Muscle layer of duodenum (tissue), 2 donors: Measurements from ENCODE around the gene KRT36.

Experiments used
- H3K27ac ChIP-seq: one replicate; pipeline ENCODE4 v1.7.0; 2013; ENCODE audit warnings: mild to moderate bottlenecking, low read length
- H3K27me3 ChIP-seq: one replicate; pipeline ENCODE4 v1.7.0; 2013; ENCODE audit warnings: low read depth, mild to moderate bottlenecking, control low read depth, low read length
- H3K36me3 ChIP-seq, 2 donors: one replicate each; pipeline ENCODE4 v1.7.0; 2013; ENCODE audit warnings: low read length in 2 of 2, control low read depth in 1 of 2, mild to moderate bottlenecking in 1 of 2; ENCODE audit not compliant: insufficient read depth in 2 of 2, control insufficient read depth in 1 of 2
- H3K4me1 ChIP-seq, 2 donors: one replicate each; pipeline ENCODE4 v1.7.0; 2013; ENCODE audit warnings: low read length in 2 of 2, mild to moderate bottlenecking in 2 of 2, control low read depth in 1 of 2, moderate library complexity in 1 of 2; ENCODE audit not compliant: insufficient read depth in 2 of 2, control insufficient read depth in 1 of 2
- H3K4me3 ChIP-seq, 2 donors: one replicate each; pipeline ENCODE4 v1.7.0; 2013; ENCODE audit warnings: low read length in 2 of 2, low read depth in 1 of 2, mild to moderate bottlenecking in 1 of 2
- H3K9me3 ChIP-seq, 2 donors: one replicate each; pipeline ENCODE4 v1.7.0; 2013; ENCODE audit warnings: low read length in 2 of 2, control low read depth in 1 of 2, mild to moderate bottlenecking in 1 of 2; ENCODE audit not compliant: control insufficient read depth in 1 of 2
- donor health status: healthy.

KRT36 gene

DNA sequence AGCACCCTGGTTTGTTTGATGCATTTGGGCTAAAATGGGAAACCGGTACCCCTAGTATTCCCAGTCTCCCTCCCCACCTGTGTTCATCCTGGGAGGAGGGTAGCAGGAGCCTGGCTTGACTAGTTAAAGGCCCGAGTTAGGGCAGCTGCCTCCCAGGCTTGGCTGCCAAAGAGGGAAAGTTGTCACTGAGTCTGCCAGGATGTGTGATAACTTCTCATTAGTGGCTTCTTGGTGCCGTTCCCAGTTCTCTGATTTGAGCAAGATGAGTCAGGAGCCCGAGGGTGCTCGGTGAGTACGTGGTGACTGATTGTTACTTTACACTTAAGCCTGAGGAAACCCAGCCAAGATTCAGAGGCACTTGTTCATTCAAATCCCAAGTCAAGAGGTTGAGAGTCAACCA, 25.0 kb downstream of the KRT36 start:
- no peaks in the 10 kb centered on the region for H3K9me3 ChIP-seq
- no peak overlapping the region for H3K27ac ChIP-seq
- no peaks in the 10 kb centered on the region for H3K27me3 ChIP-seq
- peaks cover 7 to 8% of the 10 kb centered on the region in 2 donors for H3K4me1 ChIP-seq
- no peak overlapping the region for H3K4me3 ChIP-seq
- no peaks in the 10 kb centered on the region for H3K36me3 ChIP-seq

DNA sequence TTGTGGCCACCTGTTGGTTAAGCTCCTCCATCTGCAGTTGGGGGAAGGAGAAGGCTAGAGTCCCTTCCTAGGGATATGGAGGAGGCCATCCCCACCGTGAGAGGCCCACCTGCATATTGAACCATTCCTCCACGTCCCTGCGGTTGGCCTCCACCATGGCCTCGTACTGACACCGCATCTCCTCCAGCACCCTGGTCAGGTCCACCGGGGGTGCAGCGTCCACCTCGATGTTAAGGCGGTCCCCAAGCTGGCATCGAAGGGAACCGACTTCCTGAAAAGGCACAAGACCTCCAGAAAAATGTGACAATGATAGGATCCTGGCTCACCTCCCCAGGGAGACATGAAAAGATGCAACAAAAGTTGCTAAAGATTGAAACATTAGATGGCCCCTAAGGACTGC, 25.5 kb downstream of the KRT36 start:
- H3K9me3 ChIP-seq = no peaks in the 10 kb centered on the region
- no peak overlapping the region for H3K27ac ChIP-seq
- H3K36me3 ChIP-seq = no peaks in the 10 kb centered on the region
- peaks cover 7 to 8% of the 10 kb centered on the region in 2 donors for H3K4me1 ChIP-seq
- no peaks in the 10 kb centered on the region for H3K27me3 ChIP-seq
- no peak overlapping the region for H3K4me3 ChIP-seq

DNA sequence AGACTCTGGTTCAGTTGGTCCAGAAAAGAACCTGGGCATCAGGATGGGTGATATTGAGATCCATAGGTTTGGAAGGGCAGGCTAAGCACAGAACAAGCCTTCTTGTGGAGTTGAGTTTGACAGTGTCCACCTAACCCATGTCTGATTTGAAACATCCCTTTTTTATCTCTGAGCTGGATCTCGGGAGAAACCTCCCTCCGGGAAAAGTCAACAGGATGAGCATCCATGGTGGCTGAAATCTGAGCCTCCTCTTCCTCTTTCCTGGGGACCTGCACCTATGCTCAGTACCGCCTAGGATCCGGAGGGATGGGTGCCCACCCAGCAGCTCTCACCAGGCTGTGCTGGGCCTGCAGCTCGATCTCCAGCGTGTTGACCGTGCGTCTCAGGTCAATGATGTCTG, 26.0 kb downstream of the KRT36 start:
- H3K27me3 ChIP-seq = no peaks in the 10 kb centered on the region
- no peak overlapping the region for H3K4me3 ChIP-seq
- H3K36me3 ChIP-seq = no peaks in the 10 kb centered on the region
- no peaks in the 10 kb centered on the region for H3K9me3 ChIP-seq
- peaks cover 7 to 8% of the 10 kb centered on the region in 2 donors for H3K4me1 ChIP-seq
- no peak overlapping the region for H3K27ac ChIP-seq

DNA sequence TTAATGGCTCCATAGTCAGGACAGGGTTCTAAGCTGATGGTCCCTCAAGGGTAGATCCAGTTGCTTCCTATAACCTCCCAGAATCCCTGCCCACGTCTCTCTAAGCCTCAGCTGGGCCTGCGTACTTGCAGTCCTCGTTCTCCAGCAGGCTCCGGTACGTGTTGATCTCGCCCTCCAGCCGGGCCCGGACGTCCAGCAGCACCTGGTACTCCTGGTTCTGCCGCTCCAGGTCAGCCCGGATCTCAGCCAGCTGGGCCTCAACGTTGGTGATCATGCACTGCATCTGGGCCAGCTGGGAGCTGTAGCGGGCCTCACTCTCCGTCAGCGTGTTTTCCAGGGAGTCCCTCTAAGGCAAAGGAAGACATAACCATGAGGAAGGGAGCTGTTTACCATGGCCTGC, 27.0 kb downstream of the KRT36 start:
- H3K4me3 ChIP-seq = no peak overlapping the region
- H3K36me3 ChIP-seq = no peaks in the 10 kb centered on the region
- H3K27ac ChIP-seq = no peak overlapping the region
- H3K27me3 ChIP-seq = no peaks in the 10 kb centered on the region
- peaks cover 7 to 8% of the 10 kb centered on the region in 2 donors for H3K4me1 ChIP-seq
- H3K9me3 ChIP-seq = no peaks in the 10 kb centered on the region

DNA sequence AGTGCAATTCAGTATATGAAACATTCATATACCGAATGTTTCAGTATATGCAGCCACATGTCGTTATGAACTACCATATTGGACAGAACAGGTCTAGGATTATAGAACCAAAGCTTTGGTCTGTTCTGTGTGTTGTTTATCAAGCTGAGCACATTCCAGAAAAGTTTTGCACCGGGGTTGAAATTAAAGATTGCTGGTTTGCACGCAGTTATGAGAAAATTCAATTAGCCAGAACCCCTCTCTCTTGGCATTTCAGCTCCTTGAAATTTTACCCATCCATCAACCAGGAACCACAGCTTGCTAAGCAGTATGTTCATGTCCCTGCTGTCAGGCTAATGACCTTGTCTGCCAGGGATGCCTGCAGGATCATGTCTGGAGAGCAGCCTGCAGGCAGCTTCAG, 32.0 kb downstream of the KRT36 start:
- Histone ChIP-seq H3K4me1 (peaks cover 0 to 5% of the 10 kb centered on the region in 2 donors), H3K9me3 (no peaks in the 10 kb centered on the region), H3K27ac (no peak overlapping the region)

DNA sequence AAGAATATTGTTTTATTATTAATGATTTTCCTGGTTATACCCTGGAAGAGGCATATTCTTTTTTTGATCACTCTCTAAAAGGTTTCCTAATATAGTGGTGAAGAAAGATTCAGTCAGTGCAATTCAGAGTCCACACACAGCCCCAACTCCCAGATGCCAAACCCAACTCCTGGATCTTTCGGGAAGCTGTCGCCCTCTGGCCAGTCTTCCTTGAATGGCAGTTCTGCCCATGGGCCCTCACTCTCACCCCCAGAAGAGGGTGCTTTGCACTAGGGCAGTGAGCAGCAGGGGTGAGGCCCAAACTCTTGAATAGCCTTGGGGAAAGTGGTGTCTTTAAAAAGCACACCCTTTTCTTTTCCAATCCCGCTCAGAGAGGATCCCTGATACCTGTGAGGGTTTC, 33.5 kb downstream of the KRT36 start:
- H3K27ac ChIP-seq = no peak overlapping the region

More for the DNA sequence above, 32.0 kb downstream of the KRT36 start:
- Histone ChIP-seq H3K4me3 (no peak overlapping the region), H3K36me3 (no peaks in the 10 kb centered on the region), H3K27me3 (no peaks in the 10 kb centered on the region)

DNA sequence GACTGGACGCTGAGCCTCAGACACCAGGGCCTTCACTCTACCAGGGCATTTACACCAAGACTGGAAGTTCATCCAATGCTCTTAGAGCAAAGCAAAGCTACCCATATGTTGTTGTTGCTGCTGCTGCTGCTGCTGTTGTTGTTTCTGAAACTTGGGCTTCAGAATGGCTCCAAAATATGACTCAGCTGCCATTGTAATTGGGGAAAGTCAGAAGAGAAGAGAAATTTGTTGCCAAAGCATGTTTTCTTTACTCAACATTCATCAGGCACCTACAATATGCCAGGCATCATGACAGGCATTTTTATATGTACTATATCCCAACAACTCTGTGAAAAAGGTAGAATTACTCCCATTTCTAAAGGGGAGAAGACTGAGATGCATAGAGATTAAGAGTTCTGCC, 34.5 kb downstream of the KRT36 start:
- Histone ChIP-seq H3K4me3 (no peak overlapping the region), H3K27ac (no peak overlapping the region), H3K36me3 (no peaks in the 10 kb centered on the region), H3K9me3 (peaks cover 0 to 5% of the 10 kb centered on the region in 2 donors), H3K27me3 (no peaks in the 10 kb centered on the region), H3K4me1 (peaks cover 0 to 5% of the 10 kb centered on the region in 2 donors)

More for the DNA sequence above, 33.5 kb downstream of the KRT36 start:
- Histone ChIP-seq H3K4me1 (peaks cover 0 to 5% of the 10 kb centered on the region in 2 donors), H3K9me3 (peaks cover 0 to 5% of the 10 kb centered on the region in 2 donors), H3K36me3 (no peaks in the 10 kb centered on the region), H3K27me3 (no peaks in the 10 kb centered on the region), H3K4me3 (no peak overlapping the region)

DNA sequence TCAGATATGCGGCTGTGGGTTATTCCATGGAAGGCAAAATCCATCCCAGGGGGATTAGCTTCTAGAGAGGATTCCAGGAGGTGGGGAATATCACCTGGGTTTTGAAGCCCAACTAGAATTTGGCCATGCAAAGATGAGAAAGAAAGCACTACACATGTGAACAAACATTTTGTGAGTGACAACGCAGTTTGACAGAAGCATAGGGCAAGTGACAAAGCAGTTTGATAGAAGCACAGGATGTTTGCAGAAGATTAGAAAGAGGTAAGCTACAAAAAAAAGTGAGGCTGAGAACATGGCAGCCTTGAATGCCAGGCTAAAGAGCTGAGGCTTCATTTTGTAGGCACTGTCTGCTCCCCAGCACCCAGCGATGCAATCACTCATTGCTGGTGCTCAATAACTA, 36.6 kb downstream of the KRT36 start:
- H3K27me3 ChIP-seq = no peaks in the 10 kb centered on the region
- H3K27ac ChIP-seq = no peak overlapping the region
- H3K4me1 ChIP-seq = peaks cover 0 to 5% of the 10 kb centered on the region in 2 donors
- no peak overlapping the region for H3K4me3 ChIP-seq
- peaks cover 0 to 5% of the 10 kb centered on the region in 2 donors for H3K9me3 ChIP-seq
- no peaks in the 10 kb centered on the region for H3K36me3 ChIP-seq

DNA sequence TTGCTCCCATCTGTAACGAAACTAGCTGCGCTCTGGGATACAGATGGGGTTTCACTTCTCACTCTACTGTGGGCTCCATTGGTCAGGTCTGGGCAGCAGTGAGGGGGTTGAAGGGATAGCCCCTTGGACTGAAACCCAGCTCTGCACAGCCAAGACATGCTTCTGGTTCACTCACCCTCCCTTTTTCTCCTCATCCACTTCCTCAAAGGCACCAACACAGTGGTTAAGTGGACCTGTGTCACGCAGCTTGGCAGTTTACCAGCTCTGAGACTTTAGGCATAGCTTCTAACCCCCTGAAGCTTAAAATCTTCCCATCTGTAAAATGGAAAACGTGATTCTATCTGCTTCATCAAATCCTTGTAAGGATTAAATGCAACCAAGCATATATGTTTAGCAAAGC, 37.4 kb downstream of the KRT36 start:
- H3K27ac ChIP-seq = no peak overlapping the region
- no peak overlapping the region for H3K4me3 ChIP-seq
- H3K4me1 ChIP-seq = peaks cover 0 to 5% of the 10 kb centered on the region in 2 donors
- no peaks in the 10 kb centered on the region for H3K36me3 ChIP-seq
- H3K9me3 ChIP-seq = peaks cover 0 to 5% of the 10 kb centered on the region in 2 donors
- no peaks in the 10 kb centered on the region for H3K27me3 ChIP-seq

DNA sequence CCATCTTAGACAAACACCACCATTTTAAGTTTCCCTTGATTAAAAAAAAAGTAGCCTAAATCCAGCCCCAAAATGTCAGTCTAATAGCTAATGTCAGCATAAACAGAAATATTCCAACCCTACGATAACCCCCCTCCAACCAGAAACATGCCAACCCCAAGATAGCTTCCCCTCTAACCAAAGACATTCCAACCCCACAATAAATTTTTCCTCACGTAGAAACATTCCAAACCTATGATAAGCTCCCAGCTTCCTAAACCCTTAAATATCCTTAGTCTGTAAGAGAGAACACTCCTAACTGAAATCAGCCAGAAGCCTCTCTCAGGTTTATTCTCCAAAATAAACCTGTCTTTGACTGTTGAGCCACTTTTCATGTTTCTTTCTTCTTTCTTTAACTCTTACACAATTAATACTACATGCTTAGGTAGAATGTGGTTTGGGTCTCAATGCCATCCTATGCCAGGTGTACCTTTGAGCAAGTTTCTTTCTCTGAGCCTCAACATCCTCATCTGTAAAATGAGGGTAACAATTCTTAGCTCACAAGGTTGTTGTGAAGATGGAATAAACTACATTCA, 38.5 kb downstream of the KRT36 start:
- Histone ChIP-seq H3K36me3 (no peaks in the 10 kb centered on the region), H3K27ac (no peak overlapping the region), H3K27me3 (no peaks in the 10 kb centered on the region), H3K9me3 (peaks cover 0 to 5% of the 10 kb centered on the region in 2 donors), H3K4me1 (no peaks in the 10 kb centered on the region), H3K4me3 (no peak overlapping the region)

DNA sequence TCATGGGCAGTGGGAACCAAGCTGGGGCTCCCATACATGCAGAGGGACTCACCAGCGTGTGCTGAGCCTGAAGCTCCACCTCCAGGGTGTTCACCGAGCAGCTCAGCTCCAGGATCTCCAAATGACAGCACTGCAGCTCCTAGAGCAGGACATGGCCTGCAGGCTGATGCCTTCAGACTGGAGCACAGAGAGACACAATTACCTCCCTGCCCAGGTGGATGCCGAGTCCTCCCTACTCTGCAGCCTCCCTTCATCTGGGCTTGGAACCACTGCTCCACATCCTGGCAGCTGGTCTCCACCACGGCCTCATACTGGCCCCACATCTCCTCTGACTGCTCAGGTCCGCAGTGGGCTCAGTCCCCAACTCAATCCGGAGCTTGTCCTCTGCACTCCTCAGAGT, 40.7 kb downstream of the KRT36 start:
- Histone ChIP-seq H3K4me3 (no peak overlapping the region), H3K9me3 (peaks cover 0 to 5% of the 10 kb centered on the region in 2 donors), H3K4me1 (no peaks in the 10 kb centered on the region), H3K27me3 (no peaks in the 10 kb centered on the region), H3K36me3 (no peaks in the 10 kb centered on the region), H3K27ac (no peak overlapping the region)

DNA sequence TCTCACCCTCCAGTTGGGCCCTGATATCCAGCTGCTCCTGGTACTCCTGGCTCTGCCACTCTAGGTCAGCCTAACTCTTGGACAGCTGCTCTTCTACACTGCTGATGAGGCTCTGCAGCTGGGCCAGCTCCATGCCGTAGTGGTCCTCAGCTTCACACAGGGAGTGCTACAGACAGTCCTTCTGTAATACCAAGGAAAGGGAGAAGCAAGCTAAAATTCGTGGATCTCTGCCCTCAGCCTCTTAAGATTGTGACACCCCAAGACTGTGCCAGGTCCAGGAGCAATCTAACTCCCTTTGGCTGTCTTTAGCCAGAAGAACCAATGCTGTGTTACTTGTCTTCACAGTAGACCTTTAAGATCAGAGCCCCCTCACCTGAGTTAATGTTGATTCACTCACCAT, 41.2 kb downstream of the KRT36 start:
- Histone ChIP-seq H3K4me3 (no peak overlapping the region), H3K27ac (no peak overlapping the region), H3K27me3 (peaks cover under 1% of the 10 kb centered on the region), H3K4me1 (no peaks in the 10 kb centered on the region), H3K36me3 (no peaks in the 10 kb centered on the region), H3K9me3 (peaks cover 0 to 5% of the 10 kb centered on the region in 2 donors)
